ENCODE results near the gene EBI3. TPM values are rescaled to one million over a fixed set of nuclear protein-coding genes. Genes with fewer than 3 reads are reported as not detected.
"Not testable (repeated sequence)": the region's sequence is repeated elsewhere in the genome, so short reads cannot be mapped to it uniquely, and the experiment has no call there.

Gene EBI3
- total RNA-seq, 2 experiments from 2014 or later = not detected

DNA sequence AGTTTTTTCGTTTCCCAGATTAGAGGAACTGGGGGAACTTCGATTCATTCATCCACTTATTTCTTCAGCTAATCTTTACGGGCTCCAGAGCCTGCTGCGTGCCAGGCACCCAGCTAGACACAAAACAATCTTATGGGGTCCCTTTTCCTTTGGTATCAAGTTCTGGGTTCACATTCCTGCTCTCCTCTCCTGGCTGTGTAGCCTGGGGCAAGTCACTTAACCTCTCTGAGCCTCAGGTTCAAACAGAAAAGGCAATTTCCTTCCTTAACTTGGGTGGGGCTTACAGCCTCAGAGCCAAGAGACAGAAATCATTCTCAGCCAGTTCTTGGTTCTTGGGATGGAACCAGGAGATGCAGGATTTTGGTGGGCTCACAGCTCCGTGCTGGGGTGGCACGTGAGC, 55.7 kb downstream of the EBI3 start:
- intact Hi-C loops (cut with micrococcal nuclease; ENCODE audit: unreplicated experiment) = no loop called here
- no peaks in the 10 kb centered on the region for H3K9me2 ChIP-seq (ENCODE audit: insufficient read depth, low read length)
- no peak overlapping the region for H2AFZ ChIP-seq (ENCODE audit: low read length)
- no TSS peak for BruUV-seq (replicated peaks)
- no peak for TF ChIP-seq EZH2phosphoT487 (IDR thresholded peaks at IDR 0.05; ENCODE audit: borderline replicate concordance, low read depth, low read length)
- TF ChIP-seq, protein P1, sequence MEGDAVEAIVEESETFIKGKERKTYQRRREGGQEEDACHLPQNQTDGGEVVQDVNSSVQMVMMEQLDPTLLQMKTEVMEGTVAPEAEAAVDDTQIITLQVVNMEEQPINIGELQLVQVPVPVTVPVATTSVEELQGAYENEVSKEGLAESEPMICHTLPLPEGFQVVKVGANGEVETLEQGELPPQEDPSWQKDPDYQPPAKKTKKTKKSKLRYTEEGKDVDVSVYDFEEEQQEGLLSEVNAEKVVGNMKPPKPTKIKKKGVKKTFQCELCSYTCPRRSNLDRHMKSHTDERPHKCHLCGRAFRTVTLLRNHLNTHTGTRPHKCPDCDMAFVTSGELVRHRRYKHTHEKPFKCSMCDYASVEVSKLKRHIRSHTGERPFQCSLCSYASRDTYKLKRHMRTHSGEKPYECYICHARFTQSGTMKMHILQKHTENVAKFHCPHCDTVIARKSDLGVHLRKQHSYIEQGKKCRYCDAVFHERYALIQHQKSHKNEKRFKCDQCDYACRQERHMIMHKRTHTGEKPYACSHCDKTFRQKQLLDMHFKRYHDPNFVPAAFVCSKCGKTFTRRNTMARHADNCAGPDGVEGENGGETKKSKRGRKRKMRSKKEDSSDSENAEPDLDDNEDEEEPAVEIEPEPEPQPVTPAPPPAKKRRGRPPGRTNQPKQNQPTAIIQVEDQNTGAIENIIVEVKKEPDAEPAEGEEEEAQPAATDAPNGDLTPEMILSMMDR (conservative IDR thresholded peaks at IDR 0.05; ENCODE audit: low read length) = no peak
- no peak for DNase-seq (ENCODE audit: low spot score)
- H3K4me2 ChIP-seq (ENCODE audit: low read length) = no peak overlapping the region
- H3K4me3 ChIP-seq (ENCODE audit: low read depth, low read length, poor library complexity, severe bottlenecking) = no peak overlapping the region
- H3K27ac ChIP-seq (ENCODE audit: low read depth, low read length, poor library complexity, severe bottlenecking) = no peak overlapping the region
- no peaks in the 10 kb centered on the region for H3K79me2 ChIP-seq (ENCODE audit: insufficient read depth, low read depth, low read length)
- H3K9me3 ChIP-seq (ENCODE audit: low read length) = no peaks in the 10 kb centered on the region
- H4K20me1 ChIP-seq (ENCODE audit: insufficient read depth, low read length) = no peaks in the 10 kb centered on the region
- ChIA-PET POLR2A (no interaction called here), CTCF (ENCODE audit: unreplicated experiment) (no interaction called here)
- no peaks in the 10 kb centered on the region for H3K36me3 ChIP-seq (ENCODE audit: insufficient read depth, low read length)
- no peaks in the 10 kb centered on the region for H3K4me1 ChIP-seq (ENCODE audit: insufficient read depth, low read length, poor library complexity, severe bottlenecking)

DNA sequence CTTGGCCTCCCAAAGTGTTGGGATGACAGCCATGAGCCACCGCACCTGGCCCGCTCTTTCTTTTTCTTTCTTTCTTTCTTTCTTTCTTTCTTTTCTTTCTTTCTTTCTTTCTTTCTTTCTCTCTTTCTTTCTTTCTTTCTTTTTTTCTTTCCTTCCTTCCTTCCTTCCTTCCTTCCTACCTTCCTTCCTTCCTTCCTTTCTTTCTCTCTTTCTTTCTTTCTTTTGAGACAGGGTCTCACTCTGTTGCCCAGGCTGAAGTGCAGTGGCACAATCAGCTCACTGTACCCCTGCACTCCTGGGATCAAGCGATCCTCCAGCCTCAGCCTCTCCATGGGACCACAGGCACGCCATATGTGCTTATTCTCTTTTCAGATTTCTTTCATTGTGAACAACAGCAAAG, 56.8 kb downstream of the EBI3 start:
- H3K4me3 ChIP-seq (ENCODE audit: low read depth, low read length, poor library complexity, severe bottlenecking); H3K27ac ChIP-seq (ENCODE audit: low read depth, low read length, poor library complexity, severe bottlenecking); H4K20me1 ChIP-seq (ENCODE audit: insufficient read depth, low read length); H3K79me2 ChIP-seq (ENCODE audit: insufficient read depth, low read depth, low read length); H3K9me3 ChIP-seq (ENCODE audit: low read length); H3K36me3 ChIP-seq (ENCODE audit: insufficient read depth, low read length); BruUV-seq (replicated peaks); CTCF ChIA-PET (ENCODE audit: unreplicated experiment); H2AFZ ChIP-seq (ENCODE audit: low read length); H3K4me2 ChIP-seq (ENCODE audit: low read length); H3K9me2 ChIP-seq (ENCODE audit: insufficient read depth, low read length); POLR2A ChIA-PET; intact Hi-C loops (cut with micrococcal nuclease; ENCODE audit: unreplicated experiment); H3K4me1 ChIP-seq (ENCODE audit: insufficient read depth, low read length, poor library complexity, severe bottlenecking); DNase-seq (ENCODE audit: low spot score): not testable (repeated sequence)

Other genes starting within 250 kb of the EBI3 start
- gene EEF2, start 244.1 kb upstream of the EBI3 start, total RNA-seq (2014; rRNA removed; shearing (Covaris generic)) = 1,633 and 1,634 TPM in 2 replicates
- gene EEF2, start 244.1 kb upstream of the EBI3 start, total RNA-seq (2022) = 3,507 and 3,668 TPM in 2 replicates
- gene PIAS4, start 221.8 kb upstream of the EBI3 start, total RNA-seq (2014; rRNA removed; shearing (Covaris generic)) = 25.3 and 31.5 TPM in 2 replicates
- 34.4 and 35.0 TPM in 2 replicates for gene PIAS4, start 221.8 kb upstream of the EBI3 start, total RNA-seq (2022)
- gene ZBTB7A, start 162.6 kb upstream of the EBI3 start, total RNA-seq (2014; rRNA removed; shearing (Covaris generic)) = 13.1 and 17.2 TPM in 2 replicates
- gene ZBTB7A, start 162.6 kb upstream of the EBI3 start, total RNA-seq (2022) = 29.3 and 31.2 TPM in 2 replicates
- gene MAP2K2, start 105.4 kb upstream of the EBI3 start, total RNA-seq (2014; rRNA removed; shearing (Covaris generic)) = 84.7 and 105 TPM in 2 replicates
- 116 and 120 TPM in 2 replicates for gene MAP2K2, start 105.4 kb upstream of the EBI3 start, total RNA-seq (2022)
- 0.08 and 0.09 TPM in 2 replicates for gene CREB3L3, start 75.9 kb upstream of the EBI3 start, total RNA-seq (2014; rRNA removed; shearing (Covaris generic))
- not detected in 2 replicates for gene CREB3L3, start 75.9 kb upstream of the EBI3 start, total RNA-seq (2022)
- 29.1 and 31.7 TPM in 2 replicates for gene SIRT6, start 47.0 kb upstream of the EBI3 start, total RNA-seq (2014; rRNA removed; shearing (Covaris generic))
- gene SIRT6, start 47.0 kb upstream of the EBI3 start, total RNA-seq (2022) = 45.3 and 46.2 TPM in 2 replicates
- 1.7 and 2.8 TPM in 2 replicates for gene ANKRD24, start 46.8 kb upstream of the EBI3 start, total RNA-seq (2014; rRNA removed; shearing (Covaris generic))
- 4.4 and 4.8 TPM in 2 replicates for gene ANKRD24, start 46.8 kb upstream of the EBI3 start, total RNA-seq (2022)
- gene YJU2, start 17.6 kb downstream of the EBI3 start, total RNA-seq (2014; rRNA removed; shearing (Covaris generic)) = 37.8 and 38.2 TPM in 2 replicates
- gene YJU2, start 17.6 kb downstream of the EBI3 start, total RNA-seq (2022) = 31.6 and 35.0 TPM in 2 replicates
- gene SHD, start 49.7 kb downstream of the EBI3 start, total RNA-seq (2014; rRNA removed; shearing (Covaris generic)) = not detected in 2 replicates
- not detected in 2 replicates for gene SHD, start 49.7 kb downstream of the EBI3 start, total RNA-seq (2022)
- 2.7 and 6.2 TPM in 2 replicates for gene TMIGD2, start 72.9 kb downstream of the EBI3 start, total RNA-seq (2014; rRNA removed; shearing (Covaris generic))
- gene TMIGD2, start 72.9 kb downstream of the EBI3 start, total RNA-seq (2022) = 0.44 and 0.59 TPM in 2 replicates
- 19.8 and 20.2 TPM in 2 replicates for gene FSD1, start 75.1 kb downstream of the EBI3 start, total RNA-seq (2014; rRNA removed; shearing (Covaris generic))
- gene FSD1, start 75.1 kb downstream of the EBI3 start, total RNA-seq (2022) = 21.9 and 23.2 TPM in 2 replicates
- gene STAP2, start 109.3 kb downstream of the EBI3 start, total RNA-seq (2014; rRNA removed; shearing (Covaris generic)) = 0.13 and 1.3 TPM in 2 replicates
- gene STAP2, start 109.3 kb downstream of the EBI3 start, total RNA-seq (2022) = 0.57 and 1.2 TPM in 2 replicates
- gene MPND, start 114.0 kb downstream of the EBI3 start, total RNA-seq (2014; rRNA removed; shearing (Covaris generic)) = 6.7 and 7.2 TPM in 2 replicates
- gene MPND, start 114.0 kb downstream of the EBI3 start, total RNA-seq (2022) = 19.1 and 19.5 TPM in 2 replicates
- gene SH3GL1, start 171.0 kb downstream of the EBI3 start, total RNA-seq (2014; rRNA removed; shearing (Covaris generic)) = 24.3 and 33.2 TPM in 2 replicates
- gene SH3GL1, start 171.0 kb downstream of the EBI3 start, total RNA-seq (2022) = 38.9 and 39.0 TPM in 2 replicates
- gene CHAF1A, start 173.1 kb downstream of the EBI3 start, total RNA-seq (2014; rRNA removed; shearing (Covaris generic)) = 107 and 108 TPM in 2 replicates
- gene CHAF1A, start 173.1 kb downstream of the EBI3 start, total RNA-seq (2022) = 119 and 128 TPM in 2 replicates
- gene UBXN6, start 228.3 kb downstream of the EBI3 start, total RNA-seq (2014; rRNA removed; shearing (Covaris generic)) = 42.3 and 43.5 TPM in 2 replicates
- gene UBXN6, start 228.3 kb downstream of the EBI3 start, total RNA-seq (2022) = 51.9 and 57.0 TPM in 2 replicates
- gene HDGFL2, start 242.8 kb downstream of the EBI3 start, total RNA-seq (2014; rRNA removed; shearing (Covaris generic)) = 54.5 and 79.9 TPM in 2 replicates
- 77.3 and 85.9 TPM in 2 replicates for gene HDGFL2, start 242.8 kb downstream of the EBI3 start, total RNA-seq (2022)

Data from OCI-LY7 (cell line).